ENCODE measurements around the gene PRDM16. TPM values are rescaled to one million over a fixed set of nuclear protein-coding genes. Genes with fewer than 3 reads are reported as not detected.

PRDM16 gene
- total RNA-seq, 4 donors from 2014 or later, result 15.7 to 54.3 (median 27.6) TPM

DNA sequence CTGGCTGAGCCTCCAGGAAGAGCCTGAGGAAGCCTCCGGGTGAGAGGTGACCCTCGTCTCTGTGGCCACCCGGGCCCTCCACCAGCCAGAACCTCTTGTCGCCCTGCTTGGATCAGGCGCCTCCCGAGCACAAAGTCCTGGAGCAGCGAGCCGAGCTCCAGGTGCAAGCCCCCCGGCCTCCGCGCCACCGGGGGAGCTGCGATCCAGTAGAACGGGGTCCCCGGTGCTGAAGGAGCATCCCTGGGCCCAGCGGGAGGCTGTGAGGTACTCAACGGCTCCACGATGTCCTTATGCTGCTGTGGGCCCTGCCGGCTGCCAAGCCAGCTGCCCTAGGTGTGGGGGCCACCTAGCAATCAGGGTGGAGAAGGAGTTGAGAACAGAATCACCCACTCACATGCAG lies 102.8 kb downstream of the PRDM16 start:
- H3K27me3 ChIP-seq, result no peaks in the 10 kb centered on the region
- H3K9me3 ChIP-seq, result no peaks in the 10 kb centered on the region
- intact Hi-C loops (cut with DNase I), result no loop called here
- peak overlapping the region; percentile 94 to 96 (median 95) for H3K27ac ChIP-seq
- 58 to 68% methylated on average over 5 to 7 of the region's 19 CpGs for WGBS, 2 donors
- peak; percentile 27 to 31 for DNase-seq
- TF ChIP-seq, protein P1, sequence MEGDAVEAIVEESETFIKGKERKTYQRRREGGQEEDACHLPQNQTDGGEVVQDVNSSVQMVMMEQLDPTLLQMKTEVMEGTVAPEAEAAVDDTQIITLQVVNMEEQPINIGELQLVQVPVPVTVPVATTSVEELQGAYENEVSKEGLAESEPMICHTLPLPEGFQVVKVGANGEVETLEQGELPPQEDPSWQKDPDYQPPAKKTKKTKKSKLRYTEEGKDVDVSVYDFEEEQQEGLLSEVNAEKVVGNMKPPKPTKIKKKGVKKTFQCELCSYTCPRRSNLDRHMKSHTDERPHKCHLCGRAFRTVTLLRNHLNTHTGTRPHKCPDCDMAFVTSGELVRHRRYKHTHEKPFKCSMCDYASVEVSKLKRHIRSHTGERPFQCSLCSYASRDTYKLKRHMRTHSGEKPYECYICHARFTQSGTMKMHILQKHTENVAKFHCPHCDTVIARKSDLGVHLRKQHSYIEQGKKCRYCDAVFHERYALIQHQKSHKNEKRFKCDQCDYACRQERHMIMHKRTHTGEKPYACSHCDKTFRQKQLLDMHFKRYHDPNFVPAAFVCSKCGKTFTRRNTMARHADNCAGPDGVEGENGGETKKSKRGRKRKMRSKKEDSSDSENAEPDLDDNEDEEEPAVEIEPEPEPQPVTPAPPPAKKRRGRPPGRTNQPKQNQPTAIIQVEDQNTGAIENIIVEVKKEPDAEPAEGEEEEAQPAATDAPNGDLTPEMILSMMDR (IDR thresholded peaks at IDR 0.05), result no peak
- TF ChIP-seq POLR2A (IDR thresholded peaks at IDR 0.05), result no peak
- no peaks in the 10 kb centered on the region for H3K36me3 ChIP-seq
- H3K4me1 ChIP-seq, result peaks cover 59 to 70% of the 10 kb centered on the region in 2 donors
- no peak overlapping the region for H3K4me3 ChIP-seq (replicated peaks in 1 of 3)

DNA sequence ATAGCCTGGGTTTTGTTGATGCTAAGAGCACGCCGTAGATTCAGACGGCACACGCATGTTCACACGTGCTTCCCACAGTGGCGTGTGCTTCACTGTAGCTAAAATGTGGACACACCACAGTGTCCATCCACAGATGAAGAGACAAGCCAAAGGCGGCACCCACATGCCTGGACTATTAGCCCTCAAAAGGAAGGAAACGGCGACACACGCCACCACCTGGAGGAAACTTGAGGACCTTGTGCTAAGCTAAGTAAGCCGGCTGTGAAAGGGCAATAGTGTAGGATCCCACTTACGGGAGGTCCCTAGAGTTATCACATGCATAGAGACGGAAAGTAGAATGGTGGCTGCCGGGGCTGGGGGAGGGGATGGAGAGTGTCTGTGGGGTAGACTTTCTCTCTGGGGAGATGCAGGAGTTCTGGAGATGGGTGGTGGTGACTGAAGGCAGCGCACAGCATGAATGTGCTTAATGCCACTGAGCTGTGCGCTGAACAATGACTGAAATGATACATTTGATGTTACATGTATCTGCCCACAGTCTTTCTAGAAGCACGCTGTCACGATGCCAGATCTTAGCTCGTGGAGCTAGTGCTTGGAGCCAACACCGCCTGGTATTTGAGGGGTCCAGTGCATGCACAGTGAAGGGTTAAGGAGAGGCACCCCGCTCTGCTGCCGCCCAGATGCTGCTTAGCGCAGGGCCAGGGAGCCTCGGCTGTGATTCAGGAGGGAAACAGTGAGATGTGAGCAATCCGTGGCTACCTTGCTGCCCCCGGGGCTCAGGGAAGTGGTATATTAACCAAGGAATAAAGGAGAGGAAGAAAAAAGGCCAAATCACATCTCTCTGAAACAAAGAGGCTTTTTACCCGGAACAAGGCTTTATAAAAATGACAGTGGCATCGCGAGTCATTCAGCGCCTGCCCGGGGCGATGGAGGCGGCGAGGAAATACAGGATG lies 103.7 kb downstream of the PRDM16 start:
- peak overlapping the region in 2 of 3 donors; percentile 94 to 95 for H3K27ac ChIP-seq
- no peak for DNase-seq
- no peak overlapping the region for H3K4me3 ChIP-seq (replicated peaks in 1 of 3)
- WGBS, 2 donors, result 82 to 88% methylated on average over 34 of the region's 34 CpGs
- H3K9me3 ChIP-seq, result no peaks in the 10 kb centered on the region
- H3K36me3 ChIP-seq, result no peaks in the 10 kb centered on the region
- intact Hi-C loops (cut with DNase I), result no loop called here
- TF ChIP-seq POLR2A (IDR thresholded peaks at IDR 0.05), result no peak
- TF ChIP-seq, protein P1 (IDR thresholded peaks at IDR 0.05), result no peak
- peaks cover 59 to 70% of the 10 kb centered on the region in 2 donors for H3K4me1 ChIP-seq
- no peaks in the 10 kb centered on the region for H3K27me3 ChIP-seq

DNA sequence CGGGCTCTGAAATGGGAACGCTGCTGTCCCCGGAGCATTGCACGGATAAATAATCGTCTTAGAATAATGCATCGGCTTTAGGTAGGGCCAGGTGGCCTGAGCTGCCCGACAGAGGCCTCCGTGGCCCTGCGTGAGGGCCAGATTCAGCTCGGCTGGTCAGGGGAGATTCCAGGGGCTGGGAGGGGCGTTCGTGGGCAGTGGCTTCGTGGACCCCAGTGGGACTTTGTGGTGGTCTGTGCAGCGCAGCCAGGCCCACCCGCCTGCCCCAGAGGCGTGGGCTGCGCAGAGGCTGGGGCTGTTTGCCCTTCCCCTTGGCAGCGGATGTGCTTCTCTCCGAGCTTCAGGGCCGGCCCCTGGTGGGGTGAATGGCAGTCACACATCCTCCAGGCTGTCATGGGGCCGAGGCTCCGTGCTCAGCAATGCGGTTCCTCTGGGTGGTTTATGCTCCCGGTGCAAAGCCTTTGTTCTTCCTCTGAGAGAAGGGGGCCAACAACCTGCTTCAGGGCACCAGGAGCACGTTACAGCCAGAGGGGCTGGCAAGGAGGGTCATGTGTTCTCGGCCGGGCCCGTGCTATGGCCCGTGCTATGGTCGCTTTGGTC lies 104.5 kb downstream of the PRDM16 start:
- DNase-seq, result no peak
- TF ChIP-seq, protein P1 (IDR thresholded peaks at IDR 0.05), result no peak
- TF ChIP-seq POLR2A (IDR thresholded peaks at IDR 0.05), result no peak
- no peak overlapping the region for H3K4me3 ChIP-seq (replicated peaks in 1 of 3)
- intact Hi-C loops (cut with DNase I), result no loop called here
- H3K27me3 ChIP-seq, result no peaks in the 10 kb centered on the region
- H3K4me1 ChIP-seq, result peaks cover 59 to 69% of the 10 kb centered on the region in 2 donors
- H3K27ac ChIP-seq, result peak overlapping the region in 2 of 3 donors; percentile 55 to 80
- 90 to 93% methylated on average over 22 to 23 of the region's 30 CpGs for WGBS, 2 donors
- H3K36me3 ChIP-seq, result no peaks in the 10 kb centered on the region
- H3K9me3 ChIP-seq, result no peaks in the 10 kb centered on the region

DNA sequence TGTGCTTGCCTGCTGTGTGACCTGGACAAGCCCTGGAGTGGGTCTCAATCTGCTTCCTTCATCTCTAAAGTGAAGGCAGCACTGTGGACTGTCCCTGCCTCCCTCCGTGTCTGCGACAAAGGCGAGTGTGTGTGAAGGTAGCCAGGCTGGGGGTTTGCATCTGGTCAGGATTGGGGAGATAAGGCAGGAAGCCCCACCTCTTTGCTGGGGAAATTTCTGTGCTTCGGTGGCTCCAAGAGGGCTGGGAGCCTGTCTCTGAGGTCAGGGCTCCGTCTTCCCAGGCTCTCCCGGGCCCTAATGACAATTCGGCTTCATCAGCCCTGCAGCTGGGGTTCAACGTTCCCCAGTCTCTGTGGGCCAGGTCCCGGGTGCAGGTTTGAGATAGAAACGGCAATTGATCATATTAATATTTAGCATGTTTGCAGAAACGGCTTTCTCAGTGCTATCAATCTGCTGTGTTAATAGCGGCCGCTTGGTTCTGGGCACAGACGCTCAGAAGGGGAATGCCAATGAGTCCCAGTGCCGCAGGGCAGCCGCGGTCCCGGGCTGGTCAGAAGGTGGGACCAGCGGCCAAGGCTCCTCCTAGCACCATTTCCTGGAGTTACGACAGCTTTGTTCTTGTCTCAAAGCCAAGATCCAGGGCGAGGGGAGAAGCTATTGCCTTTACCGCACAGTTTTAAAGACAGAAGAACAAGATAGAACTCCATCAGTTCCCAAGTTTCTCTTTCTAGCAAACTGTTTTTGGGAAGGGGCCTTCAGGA lies 105.7 kb downstream of the PRDM16 start:
- 14 to 18% methylated on average over 18 to 22 of the region's 22 CpGs for WGBS, 2 donors
- TF ChIP-seq, protein P1 (IDR thresholded peaks at IDR 0.05), result peak in 1 of 6 experiments; percentile 16
- peak in 1 of 2 donors; percentile 46 for TF ChIP-seq POLR2A (IDR thresholded peaks at IDR 0.05)
- Histone ChIP-seq H3K9me3 (no peaks in the 10 kb centered on the region), H3K4me1 (peaks cover 49 to 57% of the 10 kb centered on the region in 2 donors), H3K27ac (peak overlapping the region; percentile 55 to 80 (median 74)), H3K27me3 (no peaks in the 10 kb centered on the region), H3K36me3 (no peaks in the 10 kb centered on the region), H3K4me3 (replicated peaks in 1 of 3) (no peak overlapping the region)
- peak; percentile 89 to 90 for DNase-seq
- intact Hi-C loops (cut with DNase I), result no loop called here

Data from thyroid gland (tissue), 4 donors.